DMS53 treated with DMSO at 0.1 percent for 48 hours (cell line): ENCODE measurements around the gene NDUFB5.

Experiments used
- DNase-seq: peaks from one replicate; lab custom pipeline; 2025; ENCODE audit not compliant: unreplicated experiment; lab: John Stamatoyannopoulos, UW

NDUFB5 gene

DNA sequence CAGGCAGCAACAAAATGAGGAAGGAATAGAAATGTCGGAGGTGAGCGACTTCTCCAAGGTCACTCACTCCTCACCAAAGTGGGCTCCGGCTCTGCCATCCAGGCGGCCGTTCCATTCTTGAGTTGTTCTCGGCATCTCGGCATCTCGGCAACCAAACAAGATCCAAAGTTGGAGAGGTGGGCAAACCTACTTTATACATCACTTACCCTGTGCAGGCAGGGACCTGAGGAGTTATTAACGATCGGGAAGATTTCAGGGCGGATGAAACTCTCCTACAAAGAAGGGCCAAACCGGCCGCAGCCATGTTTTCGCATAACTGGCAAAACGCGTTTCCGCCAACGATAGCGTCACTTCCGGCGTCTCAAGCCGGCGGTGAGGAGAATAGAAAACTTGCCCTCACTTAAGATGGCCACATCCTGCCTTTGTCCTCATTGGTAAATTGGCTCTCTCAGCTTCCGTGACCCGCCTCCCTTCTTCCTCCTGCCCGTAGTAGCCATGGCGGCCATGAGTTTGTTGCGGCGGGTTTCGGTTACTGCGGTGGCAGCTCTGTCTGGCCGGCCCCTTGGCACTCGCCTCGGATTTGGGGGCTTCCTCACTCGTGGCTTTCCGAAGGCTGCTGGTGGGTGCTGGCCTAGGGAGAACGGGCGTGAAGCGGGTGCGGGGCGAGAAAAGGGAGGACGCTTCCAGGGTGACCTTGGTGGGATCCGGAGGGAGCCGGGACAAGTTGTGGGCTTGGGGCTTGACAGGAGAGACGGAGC, at the start of gene NDUFB5, which contains the start of gene MRPL47:
Gene NDUFB5, plus strand, starts transcription at position 474 of the 758 bp plus-strand sequence. Its CDS starts 22 bp downstream, at position 496.
Gene MRPL47, minus strand, starts transcription at position 318 of the 758 bp plus-strand sequence. Its CDS starts 14 bp downstream, at position 304.
- peak; percentile 90 for DNase-seq

DNA sequence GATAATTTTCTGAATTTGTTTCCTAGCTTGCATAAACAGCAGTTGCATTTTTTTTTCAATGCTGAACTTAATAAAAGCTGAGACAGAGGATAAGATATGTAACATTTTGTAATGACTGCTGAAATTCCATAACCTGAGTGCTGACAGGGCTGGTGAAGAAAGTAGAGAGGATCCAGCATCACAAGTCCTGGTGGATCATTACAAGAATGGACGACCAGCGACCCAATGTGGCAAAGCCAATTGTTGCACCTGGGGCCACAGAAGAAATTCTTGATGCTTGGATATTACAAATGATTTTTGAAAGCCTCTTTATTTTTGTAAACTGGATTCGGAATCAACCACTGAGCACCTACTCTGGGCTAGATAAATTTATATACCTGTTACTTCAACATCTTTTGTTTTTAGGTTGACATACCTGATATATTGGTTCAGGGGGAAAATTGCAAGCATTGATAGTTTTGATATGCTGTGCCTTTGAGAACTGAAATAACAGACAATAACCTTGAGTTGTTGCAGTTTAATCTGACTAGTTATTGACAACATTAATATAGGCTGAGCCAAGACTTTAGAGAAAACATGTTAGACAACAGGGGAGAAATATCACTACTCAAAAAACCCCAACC, 45.7 kb upstream of the NDUFB5 start:
- DNase-seq, result peak; percentile 29

DNA sequence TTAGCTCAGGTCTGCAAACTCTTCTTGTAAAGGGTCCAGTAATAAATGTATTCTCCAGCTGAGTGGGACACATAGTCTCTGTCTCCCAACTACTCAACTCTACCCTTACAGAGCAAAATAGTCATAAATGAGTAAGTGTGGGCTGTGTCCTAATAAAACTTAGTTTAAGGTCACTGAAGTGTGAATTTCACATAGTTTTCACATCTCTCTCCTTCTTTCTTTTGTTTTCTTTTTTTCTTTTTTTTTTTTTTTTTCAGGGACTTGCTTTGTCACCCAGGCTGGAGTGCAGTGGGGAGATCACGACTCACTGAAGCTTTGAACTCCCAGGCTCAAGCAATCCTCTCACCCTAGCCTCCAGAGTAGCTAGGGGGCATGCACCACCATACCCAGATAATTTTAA, 43.8 kb upstream of the NDUFB5 start:
- DNase-seq, result no peak

DNA sequence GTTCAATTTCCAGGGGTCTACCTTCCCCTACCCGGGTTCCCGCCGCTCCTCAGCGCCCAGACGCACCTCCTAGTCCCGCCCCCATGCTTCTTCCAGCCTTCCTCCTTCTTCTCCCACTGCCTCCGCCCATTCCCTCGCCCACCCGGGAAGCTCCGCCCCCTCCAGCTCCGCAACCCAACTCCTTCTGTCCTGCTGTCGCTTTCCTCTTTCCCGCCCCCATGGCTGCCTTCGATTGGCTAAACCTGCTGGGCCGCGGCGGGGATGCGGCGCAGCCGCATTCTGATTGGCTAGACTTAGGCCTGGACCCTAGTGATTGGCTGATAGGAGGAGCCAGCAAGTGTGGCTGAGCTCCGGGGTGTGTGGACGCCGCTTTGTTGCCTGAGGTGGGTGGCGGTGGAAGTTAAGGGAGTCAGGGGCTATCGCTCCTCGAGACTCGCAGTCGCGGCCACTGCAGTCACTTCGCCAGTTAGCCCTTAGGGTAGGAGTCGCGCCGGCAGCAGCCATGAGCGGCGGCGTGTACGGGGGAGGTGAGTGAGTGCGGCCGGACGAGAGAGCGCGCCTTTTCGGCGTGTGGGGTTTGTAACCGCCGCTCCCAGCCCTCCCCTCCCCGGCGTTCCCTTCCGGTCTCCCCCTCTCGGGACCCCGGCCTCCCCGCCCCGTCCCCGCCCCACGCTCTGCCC, 41.9 kb upstream of the NDUFB5 start, which contains the start of gene ACTL6A:
Gene ACTL6A, plus strand, starts transcription at position 336 of the 680 bp plus-strand sequence. Its CDS starts 167 bp downstream, at position 503.
- peak; percentile 86 for DNase-seq

DNA sequence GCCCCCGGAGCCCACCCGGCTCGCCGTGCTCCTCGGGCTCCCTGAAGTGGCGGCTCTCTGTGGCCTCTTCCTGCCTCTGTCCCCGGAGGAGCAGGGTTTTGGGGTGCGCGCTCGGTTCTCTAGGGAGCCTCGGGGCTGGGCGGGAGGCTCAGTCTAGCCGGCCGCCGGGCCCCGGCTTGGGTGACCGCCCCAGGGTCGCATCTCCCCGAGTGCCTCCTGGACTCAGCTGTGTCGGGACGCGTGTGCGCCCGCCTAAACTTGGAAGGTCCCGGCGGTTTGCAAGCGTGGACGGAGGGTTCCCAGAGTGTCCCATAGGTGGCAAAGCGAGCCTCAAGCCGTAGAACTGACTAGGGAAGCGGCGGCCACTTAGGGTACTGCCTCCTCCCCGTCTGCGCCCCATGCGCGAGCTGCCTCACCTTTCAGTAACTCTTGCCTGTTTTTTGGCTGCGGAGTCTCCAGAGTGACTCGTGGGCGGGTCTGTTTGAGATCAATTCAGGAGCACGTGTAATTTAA, 41.3 kb upstream of the NDUFB5 start:
- DNase-seq, result peak; percentile 15

DNA sequence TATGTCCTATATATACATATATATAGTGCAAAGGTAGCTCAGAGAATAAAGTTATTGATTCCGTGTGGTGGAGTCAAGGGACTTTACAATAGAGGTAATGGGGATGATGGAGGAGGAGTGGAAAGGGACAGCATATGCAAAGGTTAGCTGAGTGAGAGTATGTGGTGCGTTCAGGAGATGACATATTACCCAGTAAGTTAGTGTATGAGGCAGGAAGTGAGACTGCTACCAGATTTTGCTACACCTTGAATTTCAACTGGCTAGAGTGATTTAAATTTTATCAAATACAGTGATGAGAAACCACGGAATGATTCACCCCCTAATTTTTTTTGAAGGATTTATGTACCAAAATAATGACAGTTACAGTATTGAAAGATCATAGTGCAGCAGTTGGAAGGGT, 39.1 kb upstream of the NDUFB5 start:
- no peak for DNase-seq

DNA sequence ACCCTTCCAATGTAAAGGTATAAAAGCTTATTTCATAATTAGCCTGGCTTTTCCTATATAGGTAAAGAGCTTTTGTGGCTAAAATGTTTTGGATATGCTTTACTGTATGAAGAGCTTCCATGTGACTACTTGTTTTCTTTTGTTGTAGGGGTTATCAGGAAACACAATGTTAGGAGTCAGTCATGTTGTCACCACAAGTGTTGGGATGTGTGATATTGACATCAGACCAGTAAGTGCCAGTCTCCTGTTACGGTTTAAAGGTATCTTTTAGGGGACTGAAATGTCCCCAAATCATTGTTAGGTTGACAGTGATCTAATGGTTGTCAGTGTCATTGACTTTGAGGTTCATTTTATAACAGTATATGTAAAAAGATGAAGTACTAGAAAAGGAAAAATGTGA, 23.6 kb upstream of the NDUFB5 start:
- DNase-seq, result no peak

DNA sequence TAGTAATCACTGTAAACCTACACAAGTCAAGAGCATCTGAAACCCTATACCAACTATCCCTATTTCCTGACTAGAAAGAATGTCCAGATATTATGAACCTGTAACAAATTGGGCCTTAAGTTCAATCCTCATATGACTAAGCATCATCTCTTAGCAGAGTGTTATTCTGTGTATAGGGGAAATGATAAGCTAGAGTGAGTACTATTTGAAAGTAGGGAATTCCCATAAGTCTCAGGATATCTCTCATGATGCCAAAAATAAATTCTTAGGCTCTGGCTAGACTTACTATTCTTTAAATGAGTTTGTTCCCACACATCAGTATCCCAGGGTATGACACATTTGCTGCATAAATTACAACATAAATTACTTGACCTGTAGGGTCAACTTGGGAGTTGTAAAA, 15.5 kb upstream of the NDUFB5 start:
- DNase-seq, result no peak

DNA sequence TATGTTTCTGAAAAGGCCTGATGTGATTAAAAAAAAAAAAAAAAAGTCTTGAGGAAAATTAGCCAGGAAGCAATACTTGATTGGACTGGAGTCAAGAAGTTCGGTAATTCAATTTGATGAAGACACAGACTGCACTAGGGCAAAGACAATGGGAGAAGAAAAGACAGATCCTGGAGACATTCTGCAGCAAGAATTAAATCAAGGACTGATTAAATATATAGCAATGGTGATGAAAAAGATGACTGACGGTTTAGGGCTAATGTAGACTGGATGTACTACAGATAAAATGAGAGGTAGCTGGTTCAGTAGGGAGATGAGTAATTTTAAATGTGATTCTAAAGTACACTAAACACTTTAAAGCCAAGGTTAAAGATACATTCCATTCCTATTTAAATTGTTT, 13.9 kb upstream of the NDUFB5 start:
- DNase-seq, result no peak

DNA sequence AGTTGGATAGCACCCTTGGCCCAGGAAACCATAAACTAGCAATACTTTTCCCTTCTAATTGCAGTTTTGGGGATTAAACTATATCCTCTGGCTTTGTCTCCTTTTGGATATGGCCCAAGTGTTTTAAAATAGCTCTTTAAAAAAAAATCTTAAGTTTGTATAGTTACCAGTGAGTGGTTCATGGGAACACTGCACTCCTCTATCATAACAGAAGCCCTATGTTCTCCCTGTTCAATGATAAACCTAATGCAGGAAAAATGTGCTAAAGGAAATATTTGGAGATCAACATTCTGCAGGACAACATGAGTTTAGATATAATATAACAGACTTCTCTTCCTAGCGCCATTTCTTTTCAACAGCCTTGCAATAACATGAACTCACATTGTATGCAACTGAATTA, 13.3 kb upstream of the NDUFB5 start:
- no peak for DNase-seq

DNA sequence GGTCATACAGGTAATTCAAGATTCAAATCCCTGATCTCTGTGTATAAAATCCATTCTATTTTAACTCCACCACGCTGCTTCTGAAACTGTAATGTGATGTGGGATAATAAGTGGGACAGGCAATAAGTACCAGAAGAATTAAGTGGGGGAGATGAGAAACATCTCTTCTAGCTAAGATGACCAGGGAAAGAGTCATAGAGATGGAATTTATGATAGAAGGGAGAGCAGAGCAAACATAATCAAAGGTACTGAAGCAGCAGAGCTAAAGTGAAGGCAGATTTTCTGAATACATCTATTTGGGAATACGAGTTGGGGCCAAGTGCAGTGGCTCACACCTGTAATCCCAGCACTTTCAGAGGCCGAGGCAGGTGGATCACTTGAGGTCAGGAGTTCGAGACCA, 5.1 kb upstream of the NDUFB5 start:
- DNase-seq, result no peak

DNA sequence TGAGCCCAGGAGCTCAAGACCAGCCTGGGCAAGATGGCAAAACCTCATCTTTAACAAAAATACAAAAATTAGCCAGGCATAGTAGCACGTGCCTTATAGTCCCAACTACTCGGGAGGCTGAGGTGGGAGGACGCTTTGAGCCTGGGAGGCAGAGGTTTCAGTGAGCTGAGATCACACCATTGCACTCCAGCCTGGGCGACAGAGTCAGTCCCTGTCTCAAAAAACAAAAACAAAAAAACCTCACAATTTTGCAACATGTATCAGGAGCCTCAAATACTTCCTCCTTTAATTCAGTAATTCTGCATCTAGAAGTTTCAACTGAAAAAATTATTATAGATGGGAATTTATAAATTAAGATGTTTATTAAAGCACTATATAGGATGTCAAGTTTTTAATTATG, 1.3 kb upstream of the NDUFB5 start:
- no peak for DNase-seq

DNA sequence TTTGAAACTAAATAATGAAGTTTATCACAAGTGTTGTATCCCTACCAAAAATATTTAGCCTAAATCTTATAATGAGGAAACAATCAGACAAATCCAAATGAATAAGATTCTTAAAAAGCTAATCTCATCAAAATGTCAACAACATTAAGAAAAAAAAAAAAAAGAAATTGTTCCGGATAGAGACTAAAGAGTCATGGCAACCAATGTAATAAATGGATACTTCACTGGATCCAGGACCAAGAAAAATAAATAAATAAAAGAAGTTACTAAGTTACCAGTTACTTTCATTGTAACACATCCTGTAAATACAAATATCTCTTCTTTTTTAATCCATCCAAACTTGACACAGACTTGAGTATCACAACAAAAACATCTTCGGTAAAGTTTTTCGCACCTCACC, 763 bp upstream of the NDUFB5 start:
- no peak for DNase-seq

DNA sequence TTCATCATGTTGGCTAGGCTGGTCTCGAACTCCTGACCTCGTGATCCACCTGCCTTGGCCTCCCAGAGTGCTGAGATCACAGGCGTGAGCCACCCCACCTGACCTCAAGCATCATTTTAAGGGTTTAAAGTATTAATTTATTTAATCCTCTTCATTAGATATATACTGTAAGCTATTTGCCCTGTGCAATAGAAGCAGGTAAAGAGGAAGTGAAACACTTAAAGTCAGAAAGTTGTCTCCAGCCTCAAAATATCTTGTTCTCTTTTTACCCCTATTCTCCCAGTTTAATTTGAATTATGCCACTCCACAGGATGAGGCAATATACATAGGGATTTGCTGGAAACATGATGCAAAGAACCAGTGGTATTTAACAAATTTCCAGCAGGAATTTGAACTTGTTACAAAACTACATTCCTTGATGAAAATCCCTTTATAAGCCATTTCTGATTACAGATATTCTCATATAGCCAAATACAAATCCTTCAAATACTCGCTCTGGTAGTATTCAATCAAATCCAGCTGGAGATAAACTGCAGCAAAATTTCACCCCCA, 2.0 kb downstream of the NDUFB5 start:
- DNase-seq, result no peak

DNA sequence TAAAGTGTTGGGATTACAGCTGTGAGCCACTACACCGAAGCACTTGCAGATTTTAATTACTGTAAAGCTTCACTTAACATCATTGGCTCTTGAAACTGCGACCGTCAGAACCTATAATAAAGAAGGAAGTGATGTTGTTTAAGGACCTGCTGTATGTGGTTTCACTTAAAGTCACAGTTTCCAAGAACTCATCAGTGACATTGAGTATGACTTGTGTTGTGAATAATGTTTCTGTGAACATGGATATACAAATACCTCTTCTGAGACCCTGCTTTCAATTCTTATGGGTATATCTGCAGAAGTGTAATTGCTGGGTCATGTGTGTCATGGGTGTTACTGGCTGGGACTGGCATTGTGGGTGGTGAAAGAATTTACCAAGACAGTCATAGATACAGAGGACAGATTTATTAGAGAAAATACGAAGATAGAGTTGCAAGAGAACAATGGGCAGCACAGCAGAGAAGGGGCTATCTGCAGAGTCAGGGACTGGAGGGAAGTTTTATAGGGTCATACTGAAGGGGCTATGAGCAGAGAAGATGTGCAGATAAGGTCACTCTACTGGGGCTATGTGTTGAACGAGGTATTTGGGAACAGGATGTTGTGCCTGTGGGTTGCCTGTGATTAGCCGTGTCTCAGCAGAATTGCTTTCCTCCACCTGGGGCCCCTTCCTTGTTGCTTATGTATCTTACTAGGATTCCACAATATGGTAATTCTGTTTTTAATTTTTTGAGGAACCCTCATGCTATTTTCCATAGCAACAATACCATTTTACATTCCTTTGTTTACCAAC, 4.5 kb downstream of the NDUFB5 start:
- no peak for DNase-seq

DNA sequence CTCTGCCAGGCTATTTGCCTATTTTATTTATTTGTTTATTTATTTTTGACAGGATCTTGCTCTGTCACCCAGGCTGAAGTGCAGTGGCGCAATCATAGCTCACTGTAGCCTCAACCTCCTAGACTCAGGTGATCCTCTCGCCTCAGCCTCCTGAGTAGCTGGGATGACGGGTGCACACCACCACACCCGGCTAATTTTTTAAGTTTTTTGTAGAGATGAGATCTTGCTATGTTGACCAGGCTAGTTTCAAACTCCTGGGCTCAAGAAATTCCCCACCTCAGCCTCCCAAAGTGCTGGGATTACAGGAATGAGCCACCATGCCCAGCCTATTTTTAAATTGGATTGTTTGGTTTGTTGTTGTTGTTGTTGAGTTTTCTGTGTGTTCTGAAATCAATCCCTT, 5.5 kb downstream of the NDUFB5 start:
- no peak for DNase-seq

DNA sequence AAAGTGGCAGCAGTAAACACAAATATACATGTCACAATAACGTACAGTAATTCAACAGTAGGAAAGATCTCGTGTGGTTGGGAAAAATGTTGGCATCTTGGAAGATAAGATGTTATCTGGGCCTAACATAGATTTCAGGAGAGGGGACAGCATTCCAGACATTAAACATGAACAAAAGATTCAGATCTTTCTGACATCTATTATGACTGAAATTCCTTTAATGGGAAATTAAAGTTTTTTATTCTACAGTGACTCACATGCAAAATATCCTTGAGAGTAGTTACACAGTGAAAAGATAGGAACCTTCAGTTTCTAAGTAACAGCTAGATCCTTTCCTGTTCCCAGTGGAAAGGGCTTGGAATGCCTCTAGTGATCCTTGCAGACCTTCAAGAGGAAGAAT, 9.2 kb downstream of the NDUFB5 start:
- no peak for DNase-seq

DNA sequence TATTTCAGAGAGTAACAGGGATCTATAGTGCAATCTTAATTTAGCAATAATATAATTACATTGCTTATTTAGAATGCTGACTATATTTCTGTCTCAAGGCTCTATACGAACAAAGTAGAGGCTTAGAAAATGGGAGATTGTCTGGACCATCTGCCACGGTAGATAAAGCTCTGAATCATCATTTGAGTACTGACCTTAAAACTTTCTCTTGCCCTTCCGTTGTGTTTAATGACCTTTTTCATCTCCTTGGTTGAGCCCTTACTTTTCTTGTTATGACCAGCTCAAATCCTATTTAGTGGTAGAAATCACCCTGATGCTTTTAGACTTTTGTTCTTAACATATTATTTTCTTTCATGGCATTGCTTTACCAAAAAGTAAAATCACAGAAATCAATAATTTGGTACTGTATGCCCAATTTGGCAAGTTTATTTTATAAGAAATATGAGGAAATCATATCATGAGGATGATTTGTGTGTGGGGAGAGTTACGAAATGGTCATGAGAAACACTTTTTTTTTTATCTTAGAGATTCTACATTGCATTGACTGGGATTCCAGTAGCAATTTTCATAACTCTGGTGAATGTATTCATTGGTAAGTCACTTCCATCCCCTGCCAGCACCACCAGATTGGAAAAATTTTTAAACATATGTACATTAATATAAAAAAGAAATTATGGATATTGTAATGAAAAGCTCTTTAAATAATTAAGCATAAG, 11.0 kb downstream of the NDUFB5 start:
- DNase-seq, result no peak

DNA sequence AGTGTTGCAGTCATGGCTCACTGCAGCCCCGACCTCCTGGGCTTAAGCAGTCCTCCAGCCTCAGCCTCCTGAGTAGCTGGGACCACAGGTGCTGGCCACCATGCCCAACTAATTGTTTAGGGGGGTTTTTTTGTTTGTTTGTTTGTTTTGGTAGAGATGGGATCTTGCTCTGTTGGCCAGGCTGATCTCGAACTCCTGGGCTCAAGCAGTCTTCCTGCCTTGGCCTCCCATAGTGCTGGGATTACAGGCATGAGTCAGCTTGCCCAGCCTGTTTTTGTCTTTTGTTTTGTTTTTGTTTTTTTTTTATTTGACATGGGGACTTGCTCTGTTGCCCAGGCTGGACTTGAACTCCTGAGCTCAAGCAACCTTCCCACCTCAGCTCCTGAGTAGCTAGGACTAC, 17.4 kb downstream of the NDUFB5 start:
- DNase-seq, result no peak

DNA sequence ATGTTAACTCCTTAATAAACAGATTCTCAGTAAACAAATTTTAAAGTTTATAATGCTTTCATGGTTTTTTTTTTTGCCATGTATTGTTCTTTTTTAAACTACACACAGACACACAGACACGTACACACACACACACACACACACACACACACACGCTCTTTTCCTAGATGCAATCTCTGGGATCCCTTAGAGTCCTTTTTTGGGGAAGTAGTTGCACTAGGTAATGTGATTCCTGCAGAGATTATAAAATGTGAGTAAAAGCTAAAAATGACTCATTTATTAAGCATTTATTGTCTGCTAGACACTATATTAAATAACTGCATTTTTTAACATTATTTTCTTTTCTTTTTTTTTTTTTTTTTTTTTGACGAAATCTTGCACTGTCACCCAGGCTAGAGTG, 19.9 kb downstream of the NDUFB5 start:
- DNase-seq, result no peak
